ENCODE data around the gene LAMB4. TPM values are rescaled to one million over a fixed set of nuclear protein-coding genes. Genes with fewer than 3 reads are reported as not detected.

The LAMB4 gene
- total and polyA plus RNA-seq, 2 of the 4 experiments (the other 2 are of a cell fraction), result 0.12 to 0.18 TPM

DNA sequence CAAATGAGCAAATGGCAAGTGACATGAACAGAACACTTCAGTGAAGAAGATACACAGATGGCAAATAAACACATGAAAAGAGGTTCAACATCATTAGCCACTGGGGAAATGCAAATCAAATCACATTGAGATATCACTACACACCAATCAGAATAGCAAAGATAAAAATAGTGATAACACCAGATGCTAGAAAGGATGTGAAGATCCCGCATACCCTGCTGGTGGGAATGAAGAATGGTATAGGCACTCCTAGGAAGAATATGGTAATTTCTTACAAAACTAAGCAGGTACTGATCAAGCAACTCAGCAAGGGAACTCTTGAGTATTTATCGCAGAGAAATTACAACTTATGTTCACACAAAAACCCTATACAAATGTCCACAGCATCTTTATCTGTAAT is 11.2 kb downstream of the LAMB4 start:
- in situ Hi-C loops (cut with MboI; ENCODE audit: low sequenced_read_pairs), result no loop called here

More for the DNA sequence above, 11.2 kb downstream of the LAMB4 start:
- Histone ChIP-seq H3K36me3 (ENCODE audit: control insufficient read depth, insufficient read depth, low read length) (no peaks in the 10 kb centered on the region), H2BK120ac (ENCODE audit: low read depth, low read length) (no peak overlapping the region), H3K4me2 (ENCODE audit: low read depth, low read length) (no peak overlapping the region), H3K14ac (replicated peaks; ENCODE audit: low read depth, low read length) (no peak overlapping the region), H3K18ac (ENCODE audit: low read depth, low read length) (no peak overlapping the region), H3K4me1 (ENCODE audit: control insufficient read depth, insufficient read depth, low read length) (no peaks in the 10 kb centered on the region; the same call in 1 of the 2 replicates), H3K9ac (ENCODE audit: low read depth, low read length) (no peak overlapping the region), H3K56ac (ENCODE audit: extremely low read depth, insufficient read depth, low read length) (no peak overlapping the region), H4K20me1 (ENCODE audit: insufficient read depth, low read length) (no peaks in the 10 kb centered on the region), H2BK5ac (ENCODE audit: low read depth, low read length, poor library complexity, severe bottlenecking) (no peak overlapping the region), H4K91ac (ENCODE audit: insufficient read depth, low read depth, low read length) (no peak overlapping the region), H3K27ac (ENCODE audit: insufficient read depth, low read length) (no peak overlapping the region), H3K79me1 (ENCODE audit: low read depth in 1 of 2, low read length in 2 of 2) (no peaks in the 10 kb centered on the region), H2BK15ac (ENCODE audit: low read depth, low read length) (no peak overlapping the region), H2AK9ac (replicated peaks; ENCODE audit: low read depth, low read length, poor library complexity) (no peak overlapping the region), H2AFZ (replicated peaks; ENCODE audit: low read length, poor library complexity) (no peak overlapping the region), H4K5ac (ENCODE audit: low read depth, low read length) (no peak overlapping the region), H2AK5ac (ENCODE audit: low read depth, low read length) (no peak overlapping the region), H2BK20ac (ENCODE audit: low read depth, low read length) (no peak overlapping the region), H3K23ac (ENCODE audit: low read depth, low read length) (no peak overlapping the region), H3K27me3 (ENCODE audit: control insufficient read depth, insufficient read depth, low read length) (no peaks in the 10 kb centered on the region), H3K9me1 (ENCODE audit: insufficient read depth, low read length) (no peaks in the 10 kb centered on the region), H3K9me3 (ENCODE audit: control insufficient read depth, insufficient read depth, low read length) (no peaks in the 10 kb centered on the region), H3K4me3 (ENCODE audit: insufficient read depth, low read depth, low read length) (no peak overlapping the region), H3K4ac (ENCODE audit: low read depth, low read length) (no peak overlapping the region), H4K8ac (ENCODE audit: low read depth in 2 of 2, low read length in 2 of 2) (no peak overlapping the region)
- BruUV-seq (replicated peaks), result no TSS peak
- dilution Hi-C loops (cut with HindIII; ENCODE audit: low sequenced_read_pairs, unreplicated experiment) (no loop called here), intact Hi-C loops (cut with micrococcal nuclease) (no loop called here)
- DNase-seq (no peak), ATAC-seq (ENCODE audit: low read depth) (no peak)
- CTCF ChIA-PET, result interaction anchor here (0.7 to 1.1 kb wide), 3 partner anchors 10 to 244 kb away, joined by 3 to 6 read pairs (median 4); no protein-coding TSS in a partner anchor
- TF ChIP-seq, protein P1, sequence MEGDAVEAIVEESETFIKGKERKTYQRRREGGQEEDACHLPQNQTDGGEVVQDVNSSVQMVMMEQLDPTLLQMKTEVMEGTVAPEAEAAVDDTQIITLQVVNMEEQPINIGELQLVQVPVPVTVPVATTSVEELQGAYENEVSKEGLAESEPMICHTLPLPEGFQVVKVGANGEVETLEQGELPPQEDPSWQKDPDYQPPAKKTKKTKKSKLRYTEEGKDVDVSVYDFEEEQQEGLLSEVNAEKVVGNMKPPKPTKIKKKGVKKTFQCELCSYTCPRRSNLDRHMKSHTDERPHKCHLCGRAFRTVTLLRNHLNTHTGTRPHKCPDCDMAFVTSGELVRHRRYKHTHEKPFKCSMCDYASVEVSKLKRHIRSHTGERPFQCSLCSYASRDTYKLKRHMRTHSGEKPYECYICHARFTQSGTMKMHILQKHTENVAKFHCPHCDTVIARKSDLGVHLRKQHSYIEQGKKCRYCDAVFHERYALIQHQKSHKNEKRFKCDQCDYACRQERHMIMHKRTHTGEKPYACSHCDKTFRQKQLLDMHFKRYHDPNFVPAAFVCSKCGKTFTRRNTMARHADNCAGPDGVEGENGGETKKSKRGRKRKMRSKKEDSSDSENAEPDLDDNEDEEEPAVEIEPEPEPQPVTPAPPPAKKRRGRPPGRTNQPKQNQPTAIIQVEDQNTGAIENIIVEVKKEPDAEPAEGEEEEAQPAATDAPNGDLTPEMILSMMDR (conservative IDR thresholded peaks at IDR 0.05; ENCODE audit: low read depth, low read length), result no peak
- TF ChIP-seq SMC3 (IDR thresholded peaks at IDR 0.05; ENCODE audit: low read depth, low read length) (no peak), CHD1 (IDR thresholded peaks at IDR 0.05; ENCODE audit: low read depth, low read length) (no peak), RAD21 (IDR thresholded peaks at IDR 0.05; ENCODE audit: low read length) (no peak), RCOR1 (IDR thresholded peaks at IDR 0.05; ENCODE audit: insufficient replicate concordance, low read length) (no peak), RFX5 (IDR thresholded peaks at IDR 0.05; ENCODE audit: low read depth, low read length) (no peak), MAFK (IDR thresholded peaks at IDR 0.05; ENCODE audit: low read depth, low read length) (no peak), MAZ (IDR thresholded peaks at IDR 0.05; ENCODE audit: borderline replicate concordance, low read depth, low read length) (no peak), CEBPB (IDR thresholded peaks at IDR 0.05; ENCODE audit: low read depth, low read length) (no peak), POLR2A (IDR thresholded peaks at IDR 0.05; ENCODE audit: low read depth, low read length) (no peak), BHLHE40 (IDR thresholded peaks at IDR 0.05; ENCODE audit: low read depth, low read length) (no peak), MXI1 (IDR thresholded peaks at IDR 0.05; ENCODE audit: borderline replicate concordance, low read depth, low read length) (no peak), FOS (IDR thresholded peaks at IDR 0.05; ENCODE audit: low read depth, low read length) (no peak)
- TF ChIP-seq, protein P2, sequence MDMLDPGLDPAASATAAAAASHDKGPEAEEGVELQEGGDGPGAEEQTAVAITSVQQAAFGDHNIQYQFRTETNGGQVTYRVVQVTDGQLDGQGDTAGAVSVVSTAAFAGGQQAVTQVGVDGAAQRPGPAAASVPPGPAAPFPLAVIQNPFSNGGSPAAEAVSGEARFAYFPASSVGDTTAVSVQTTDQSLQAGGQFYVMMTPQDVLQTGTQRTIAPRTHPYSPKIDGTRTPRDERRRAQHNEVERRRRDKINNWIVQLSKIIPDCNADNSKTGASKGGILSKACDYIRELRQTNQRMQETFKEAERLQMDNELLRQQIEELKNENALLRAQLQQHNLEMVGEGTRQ (IDR thresholded peaks at IDR 0.05; ENCODE audit: low read depth, low read length), result no peak
- TF ChIP-seq, protein P3, sequence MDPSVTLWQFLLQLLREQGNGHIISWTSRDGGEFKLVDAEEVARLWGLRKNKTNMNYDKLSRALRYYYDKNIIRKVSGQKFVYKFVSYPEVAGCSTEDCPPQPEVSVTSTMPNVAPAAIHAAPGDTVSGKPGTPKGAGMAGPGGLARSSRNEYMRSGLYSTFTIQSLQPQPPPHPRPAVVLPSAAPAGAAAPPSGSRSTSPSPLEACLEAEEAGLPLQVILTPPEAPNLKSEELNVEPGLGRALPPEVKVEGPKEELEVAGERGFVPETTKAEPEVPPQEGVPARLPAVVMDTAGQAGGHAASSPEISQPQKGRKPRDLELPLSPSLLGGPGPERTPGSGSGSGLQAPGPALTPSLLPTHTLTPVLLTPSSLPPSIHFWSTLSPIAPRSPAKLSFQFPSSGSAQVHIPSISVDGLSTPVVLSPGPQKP (IDR thresholded peaks at IDR 0.05; ENCODE audit: borderline replicate concordance, low read depth, low read length), result no peak
- no CpG with 5 or more reads among the region's 2 CpGs for WGBS, 2 experiments (ENCODE audit: extremely low coverage in 2 of 2, insufficient read length in 1 of 2)
- POLR2A ChIA-PET (ENCODE audit: unreplicated experiment), result no interaction called here
